22Rv1 (cell line): ENCODE results near the gene KCMF1.

ENCODE experiments used
- ZFX ChIP-seq: fragments of 450-650 bp; IDR thresholded peaks from 2 replicates; pipeline ENCODE4 v1.6.1; 2017; ENCODE audit warnings: antibody characterized with exemption, borderline replicate concordance
- TF ChIP-seq, protein P1 (sequence below): fragments of 450-650 bp; IDR thresholded peaks from 2 replicates; pipeline ENCODE4 v1.5.1; 2017; ENCODE audit warnings: mild to moderate bottlenecking

DNA sequence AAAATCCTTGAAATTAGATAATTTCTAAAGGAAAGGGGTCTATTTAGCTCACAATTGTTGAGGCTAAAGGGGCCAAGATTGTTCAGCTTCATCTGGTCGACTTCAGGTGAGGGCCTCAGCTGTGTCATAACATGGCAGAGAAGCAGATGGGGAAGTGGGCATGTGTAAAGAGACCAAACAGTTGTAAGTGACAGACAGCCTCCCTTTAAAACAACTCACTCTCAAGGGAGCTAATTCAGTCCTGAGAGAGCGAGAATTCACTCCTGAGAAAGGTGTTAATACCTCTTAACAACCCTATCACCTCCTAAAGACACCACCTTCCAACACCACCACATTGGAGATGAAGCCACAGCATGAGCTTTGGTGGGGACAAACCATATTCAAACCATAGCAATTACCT, 62.4 kb downstream of the KCMF1 start:
- TF ChIP-seq, protein P1, sequence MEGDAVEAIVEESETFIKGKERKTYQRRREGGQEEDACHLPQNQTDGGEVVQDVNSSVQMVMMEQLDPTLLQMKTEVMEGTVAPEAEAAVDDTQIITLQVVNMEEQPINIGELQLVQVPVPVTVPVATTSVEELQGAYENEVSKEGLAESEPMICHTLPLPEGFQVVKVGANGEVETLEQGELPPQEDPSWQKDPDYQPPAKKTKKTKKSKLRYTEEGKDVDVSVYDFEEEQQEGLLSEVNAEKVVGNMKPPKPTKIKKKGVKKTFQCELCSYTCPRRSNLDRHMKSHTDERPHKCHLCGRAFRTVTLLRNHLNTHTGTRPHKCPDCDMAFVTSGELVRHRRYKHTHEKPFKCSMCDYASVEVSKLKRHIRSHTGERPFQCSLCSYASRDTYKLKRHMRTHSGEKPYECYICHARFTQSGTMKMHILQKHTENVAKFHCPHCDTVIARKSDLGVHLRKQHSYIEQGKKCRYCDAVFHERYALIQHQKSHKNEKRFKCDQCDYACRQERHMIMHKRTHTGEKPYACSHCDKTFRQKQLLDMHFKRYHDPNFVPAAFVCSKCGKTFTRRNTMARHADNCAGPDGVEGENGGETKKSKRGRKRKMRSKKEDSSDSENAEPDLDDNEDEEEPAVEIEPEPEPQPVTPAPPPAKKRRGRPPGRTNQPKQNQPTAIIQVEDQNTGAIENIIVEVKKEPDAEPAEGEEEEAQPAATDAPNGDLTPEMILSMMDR = no peak
- no peak for TF ChIP-seq ZFX
